Mesodermal cell (in vitro differentiated cells): ENCODE results near the gene TRIM49D2. TPM values are rescaled to one million over a fixed set of nuclear protein-coding genes. Genes with fewer than 3 reads are reported as not detected.
"Not testable (repeated sequence)": the region's sequence is repeated elsewhere in the genome, so short reads cannot be mapped to it uniquely, and the experiment has no call there.

ENCODE experiments used
- H3K27ac ChIP-seq: 2 replicates; pipeline ENCODE4 v1.7.0; 2013; ENCODE audit warnings: mild to moderate bottlenecking, low read depth, low read length, moderate library complexity; ENCODE audit not compliant: severe bottlenecking
- H3K36me3 ChIP-seq: 2 replicates; pipeline ENCODE4 v1.7.1; 2013; ENCODE audit warnings: mild to moderate bottlenecking, low read length, moderate library complexity; ENCODE audit not compliant: control insufficient read depth, insufficient read depth
- H3K4me1 ChIP-seq: one replicate; pipeline ENCODE4 v1.7.1; 2013; ENCODE audit warnings: mild to moderate bottlenecking, low read length; ENCODE audit not compliant: insufficient read depth, control insufficient read depth, poor library complexity, severe bottlenecking
- H3K4me3 ChIP-seq: 2 replicates; pipeline ENCODE4 v1.7.0; 2013; ENCODE audit warnings: low read length, control low read depth, mild to moderate bottlenecking; ENCODE audit not compliant: insufficient read depth, poor library complexity, severe bottlenecking; ENCODE audit errors: extremely low read depth
- H3K9me3 ChIP-seq: 2 replicates; pipeline ENCODE4 v1.7.1; 2013; ENCODE audit warnings: mild to moderate bottlenecking, low read length, moderate library complexity; ENCODE audit not compliant: control insufficient read depth
- WGBS, 2 experiments: methylation state at CpG; one replicate each; pipeline ENCODE4 v1.1.5; 2013; ENCODE audit warnings: missing lambda C conversion rate in 2 of 2; ENCODE audit not compliant: insufficient coverage in 2 of 2; 5-methylcytosine and 5-hydroxymethylcytosine counted together
- polyA plus RNA-seq, 2 experiments: library from polyadenylated mRNA; stranded (reverse); fragments of 50-300 nt; gene quantifications; one replicate each; pipeline ENCODE4 v1.2.3, GENCODE V29; 2013

The TRIM49D2 gene, protein sequence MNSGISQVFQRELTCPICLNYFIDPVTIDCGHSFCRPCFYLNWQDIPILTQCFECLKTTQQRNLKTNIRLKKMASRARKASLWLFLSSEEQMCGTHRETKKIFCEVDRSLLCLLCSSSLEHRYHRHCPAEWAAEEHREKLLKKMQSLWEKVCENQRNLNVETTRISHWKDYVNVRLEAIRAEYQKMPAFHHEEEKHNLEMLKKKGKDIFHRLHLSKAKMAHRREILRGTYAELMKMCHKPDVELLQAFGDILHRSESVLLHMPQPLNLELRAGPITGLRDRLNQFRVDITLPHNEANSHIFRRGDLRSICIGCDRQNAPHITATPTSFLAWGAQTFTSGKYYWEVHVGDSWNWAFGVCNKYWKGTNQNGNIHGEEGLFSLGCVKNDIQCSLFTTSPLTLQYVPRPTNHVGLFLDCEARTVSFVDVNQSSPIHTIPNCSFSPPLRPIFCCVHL
- polyA plus RNA-seq (2013, experiment 1 of 2) = not detected
- polyA plus RNA-seq (2013, experiment 2 of 2) = not detected

- not testable (repeated sequence) for H3K27ac ChIP-seq, H3K9me3 ChIP-seq, H3K36me3 ChIP-seq, H3K4me1 ChIP-seq, H3K4me3 ChIP-seq
- no CpG with 5 or more reads among the region's 6 CpGs for WGBS, 2 experiments
Observed at GRCh38 chr11:89923764-89924163, at the start of gene TRIM49D2. TRIM49D2 (plus strand) TSS chr11:89924064; CDS start chr11:89926762, 2,698 bp downstream.

- H3K27ac ChIP-seq = not testable (repeated sequence)
- WGBS, 2 experiments = no CpG with 5 or more reads among the region's 6 CpGs
Observed at GRCh38 chr11:89877511-89877910, 46.4 kb upstream of the TRIM49D2 start.

GRCh38 chr11:89893245-89893644, 30.6 kb upstream of the TRIM49D2 start:
- H3K36me3 ChIP-seq, H3K4me1 ChIP-seq, H3K4me3 ChIP-seq, H3K27ac ChIP-seq, H3K9me3 ChIP-seq: not testable (repeated sequence)
- no CpG with 5 or more reads among the region's 3 CpGs for WGBS, 2 experiments

More at GRCh38 chr11:89877511-89877910, 46.4 kb upstream of the TRIM49D2 start:
- H3K4me1 ChIP-seq, H3K9me3 ChIP-seq, H3K4me3 ChIP-seq, H3K36me3 ChIP-seq: not testable (repeated sequence)

DNA sequence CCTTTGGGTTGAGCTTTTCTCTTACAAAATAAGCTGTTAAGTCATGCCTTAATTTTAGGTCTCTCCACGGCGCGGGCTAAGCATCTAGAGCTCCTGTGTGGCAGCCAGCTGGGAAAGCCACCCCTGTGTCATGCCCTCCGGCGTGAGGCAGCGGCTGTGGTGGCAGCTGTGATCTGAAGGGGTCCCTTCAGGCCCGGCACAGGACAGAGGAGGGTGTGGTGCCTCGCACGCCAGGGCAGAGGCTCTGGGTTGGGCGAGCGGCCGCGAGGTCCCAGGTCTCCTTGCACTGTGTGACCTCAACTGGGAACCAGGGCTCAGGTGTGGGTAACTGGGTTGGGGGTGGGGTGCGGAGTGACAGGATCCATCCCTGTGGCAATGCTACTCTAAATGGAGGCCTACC, 23.1 kb upstream of the TRIM49D2 start:
- H3K36me3 ChIP-seq, H3K4me1 ChIP-seq, H3K4me3 ChIP-seq, H3K9me3 ChIP-seq, H3K27ac ChIP-seq: not testable (repeated sequence)
- WGBS, 2 experiments = no CpG with 5 or more reads among the region's 14 CpGs

GRCh38 chr11:89922195-89922660, 1.6 kb upstream of the TRIM49D2 start, which contains the start of gene TRIM49D1:
TRIM49D1 (minus strand) TSS chr11:89922245; CDS start chr11:89917710, 4,535 bp downstream.
- Histone ChIP-seq H3K27ac (no peak within 1 kb of the TSS), H3K36me3 (no peaks in the 10 kb centered on the region), H3K9me3 (no peaks in the 10 kb centered on the region), H3K4me1 (no peaks in the 10 kb centered on the region), H3K4me3 (no peak within 1 kb of the TSS)
- WGBS, 2 experiments = 67 to 83% methylated on average over 1 of the region's 3 CpGs

- not testable (repeated sequence) for H3K4me1 ChIP-seq, H3K9me3 ChIP-seq, H3K27ac ChIP-seq, H3K4me3 ChIP-seq, H3K36me3 ChIP-seq
- no CpG with 5 or more reads among the region's 6 CpGs for WGBS, 2 experiments
Observed at GRCh38 chr11:89960833-89961232, 37.0 kb downstream of the TRIM49D2 start.

DNA sequence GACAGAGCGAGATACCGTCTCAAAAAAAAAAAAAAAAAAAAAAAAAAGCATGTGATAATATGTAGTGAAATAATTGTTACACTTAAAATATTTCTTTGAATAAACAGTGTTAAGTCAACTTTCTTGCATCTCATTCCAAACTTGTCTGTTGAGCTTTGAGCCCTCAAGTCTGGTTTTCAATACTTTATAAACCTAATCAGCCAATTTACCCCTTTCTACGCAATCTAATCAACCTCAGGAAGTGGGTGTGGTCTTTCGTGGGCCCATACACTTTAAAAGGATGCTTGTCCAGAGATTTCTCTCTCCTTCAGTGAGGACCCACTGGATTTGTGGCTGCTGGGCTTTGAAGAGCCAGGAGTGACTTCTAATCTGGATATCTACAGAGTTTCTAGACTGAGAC, 41.9 kb downstream of the TRIM49D2 start, which contains the start of gene TRIM64:
TRIM64 (plus strand) TSS at position 301 of the 400 bp plus-strand sequence. CDS start 2,467 bp downstream, outside the sequence.
- H3K4me1 ChIP-seq, H3K4me3 ChIP-seq, H3K27ac ChIP-seq, H3K36me3 ChIP-seq, H3K9me3 ChIP-seq: not testable (repeated sequence)
- no CpG with 5 or more reads among the region's 4 CpGs for WGBS, 2 experiments
